ENCODE data around the gene TRIM63.

The TRIM63 gene

GRCh38 chr1:26067432-26067911 lies at the start of gene TRIM63:
Gene TRIM63, minus strand, starts transcription at chr1:26067630. Its CDS starts 136 bp downstream, at chr1:26067494.
- no peak for ATAC-seq
- TF ChIP-seq ZNF8 (CRISPR knock-in tag; IDR thresholded peaks at IDR 0.05): no peak
- TF ChIP-seq POU6F1 (CRISPR knock-in tag; IDR thresholded peaks at IDR 0.05; ENCODE audit: borderline replicate concordance, low read depth): no peak
- TF ChIP-seq ESRRG (CRISPR knock-in tag; IDR thresholded peaks at IDR 0.05): no peak
- no peak for TF ChIP-seq ZFP30 (CRISPR knock-in tag; IDR thresholded peaks at IDR 0.05)
- TF ChIP-seq PPARA (CRISPR knock-in tag; IDR thresholded peaks at IDR 0.05; ENCODE audit: borderline replicate concordance): no peak
- TF ChIP-seq GLIS3 (CRISPR knock-in tag; IDR thresholded peaks at IDR 0.05): no peak
- TF ChIP-seq OSR1 (CRISPR knock-in tag; IDR thresholded peaks at IDR 0.05): no peak
- TF ChIP-seq ZC3H10 (CRISPR knock-in tag; IDR thresholded peaks at IDR 0.05): no peak
- TF ChIP-seq BACH2 (CRISPR knock-in tag; IDR thresholded peaks at IDR 0.05; ENCODE audit: borderline replicate concordance): no peak
- no peak for TF ChIP-seq SNAI2 (CRISPR knock-in tag; IDR thresholded peaks at IDR 0.05)
- TF ChIP-seq TCF4 (CRISPR knock-in tag; IDR thresholded peaks at IDR 0.05; ENCODE audit: borderline replicate concordance): no peak
- no peak for TF ChIP-seq CREB5 (CRISPR knock-in tag; IDR thresholded peaks at IDR 0.05; ENCODE audit: low read depth)
- TF ChIP-seq ZFP3 (CRISPR knock-in tag; IDR thresholded peaks at IDR 0.05): no peak
- no peak for TF ChIP-seq PATZ1 (CRISPR knock-in tag; IDR thresholded peaks at IDR 0.05; ENCODE audit: borderline replicate concordance)

GRCh38 chr1:26114165-26114927 lies 46.9 kb upstream of the TRIM63 start:
- ATAC-seq: no peak
- TF ChIP-seq ZNF70 (CRISPR knock-in tag; IDR thresholded peaks at IDR 0.05) (no peak), ESRRG (CRISPR knock-in tag; IDR thresholded peaks at IDR 0.05) (no peak), PPARA (CRISPR knock-in tag; IDR thresholded peaks at IDR 0.05; ENCODE audit: borderline replicate concordance) (no peak), ZC3H10 (CRISPR knock-in tag; IDR thresholded peaks at IDR 0.05) (no peak), GLIS3 (CRISPR knock-in tag; IDR thresholded peaks at IDR 0.05) (no peak), ZNF565 (CRISPR knock-in tag; conservative IDR thresholded peaks at IDR 0.05; ENCODE audit: low read depth) (no peak), CSDC2 (CRISPR knock-in tag; IDR thresholded peaks at IDR 0.05) (no peak)

GRCh38 chr1:26112407-26112775 lies 45.0 kb upstream of the TRIM63 start:
- ATAC-seq: peak; percentile 12; the same call in 2 of the 3 replicates
- TF ChIP-seq CSDC2 (CRISPR knock-in tag; IDR thresholded peaks at IDR 0.05): no peak
- TF ChIP-seq TCF4 (CRISPR knock-in tag; IDR thresholded peaks at IDR 0.05; ENCODE audit: borderline replicate concordance): no peak
- TF ChIP-seq PATZ1 (CRISPR knock-in tag; IDR thresholded peaks at IDR 0.05; ENCODE audit: borderline replicate concordance): no peak
- TF ChIP-seq ARNTL (CRISPR knock-in tag; IDR thresholded peaks at IDR 0.05; ENCODE audit: borderline replicate concordance, low read depth): no peak
- no peak for TF ChIP-seq ISL1 (CRISPR knock-in tag; IDR thresholded peaks at IDR 0.05)
- no peak for TF ChIP-seq RARB (CRISPR knock-in tag; IDR thresholded peaks at IDR 0.05)
- no peak for TF ChIP-seq TSHZ2 (CRISPR knock-in tag; IDR thresholded peaks at IDR 0.05)
- no peak for TF ChIP-seq POU6F1 (CRISPR knock-in tag; IDR thresholded peaks at IDR 0.05; ENCODE audit: borderline replicate concordance, low read depth)
- TF ChIP-seq BACH2 (CRISPR knock-in tag; IDR thresholded peaks at IDR 0.05; ENCODE audit: borderline replicate concordance): no peak
- TF ChIP-seq CREB5 (CRISPR knock-in tag; IDR thresholded peaks at IDR 0.05; ENCODE audit: low read depth): no peak
- no peak for TF ChIP-seq ZFP30 (CRISPR knock-in tag; IDR thresholded peaks at IDR 0.05)
- TF ChIP-seq PPARA (CRISPR knock-in tag; IDR thresholded peaks at IDR 0.05; ENCODE audit: borderline replicate concordance): no peak
- TF ChIP-seq ZNF565 (CRISPR knock-in tag; conservative IDR thresholded peaks at IDR 0.05; ENCODE audit: low read depth): no peak
- no peak for TF ChIP-seq ZC3H10 (CRISPR knock-in tag; IDR thresholded peaks at IDR 0.05)
- TF ChIP-seq ZNF70 (CRISPR knock-in tag; IDR thresholded peaks at IDR 0.05): no peak

All from SK-N-SH treated with all-trans-retinoic acid at 6 μM for 48 hours (cell line).